ENCODE results near the gene CCDC112.
"Not testable (repeated sequence)": the region's sequence is repeated elsewhere in the genome, so short reads cannot be mapped to it uniquely, and the experiment has no call there.

Gene CCDC112

DNA sequence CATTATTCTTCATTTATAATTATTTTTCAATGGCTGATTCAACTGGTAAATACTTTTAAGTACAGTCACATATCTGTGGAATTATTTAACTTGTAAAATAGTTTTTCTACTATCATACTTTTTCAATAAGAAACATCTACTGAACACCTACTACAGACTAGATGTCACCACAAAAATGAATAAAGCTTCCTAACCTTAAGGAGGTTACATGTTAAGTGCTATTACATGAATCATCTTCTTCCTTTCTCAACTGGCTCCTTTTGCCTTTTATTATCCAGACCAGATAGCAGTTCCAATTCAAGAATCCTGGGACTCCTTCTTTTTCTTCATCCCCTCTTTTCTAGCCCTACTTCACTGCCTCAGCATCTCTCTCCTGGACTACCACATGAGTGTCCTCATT is 38.5 kb downstream of the CCDC112 start:
- no peak for DNase-seq

DNA sequence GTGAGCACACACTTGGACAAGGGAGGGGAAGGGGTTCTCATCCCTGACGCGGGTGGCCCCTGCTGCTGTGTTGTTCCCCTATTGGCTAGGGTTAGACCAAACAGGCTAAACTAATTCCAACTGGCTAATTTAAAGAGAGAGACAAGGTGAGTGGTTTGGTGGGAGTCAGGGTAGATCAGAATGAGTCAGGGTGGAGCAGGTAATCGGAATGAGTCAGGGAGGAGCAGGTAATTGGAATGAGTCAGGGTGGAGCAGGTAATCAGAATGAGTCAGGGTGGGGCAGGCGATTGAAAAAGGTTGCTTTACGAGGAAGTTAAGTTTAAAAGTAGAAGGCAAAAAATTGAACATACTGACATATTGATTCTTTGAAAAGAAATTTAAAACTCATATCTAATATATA is 47.1 kb downstream of the CCDC112 start:
- not testable (repeated sequence) for DNase-seq

DNA sequence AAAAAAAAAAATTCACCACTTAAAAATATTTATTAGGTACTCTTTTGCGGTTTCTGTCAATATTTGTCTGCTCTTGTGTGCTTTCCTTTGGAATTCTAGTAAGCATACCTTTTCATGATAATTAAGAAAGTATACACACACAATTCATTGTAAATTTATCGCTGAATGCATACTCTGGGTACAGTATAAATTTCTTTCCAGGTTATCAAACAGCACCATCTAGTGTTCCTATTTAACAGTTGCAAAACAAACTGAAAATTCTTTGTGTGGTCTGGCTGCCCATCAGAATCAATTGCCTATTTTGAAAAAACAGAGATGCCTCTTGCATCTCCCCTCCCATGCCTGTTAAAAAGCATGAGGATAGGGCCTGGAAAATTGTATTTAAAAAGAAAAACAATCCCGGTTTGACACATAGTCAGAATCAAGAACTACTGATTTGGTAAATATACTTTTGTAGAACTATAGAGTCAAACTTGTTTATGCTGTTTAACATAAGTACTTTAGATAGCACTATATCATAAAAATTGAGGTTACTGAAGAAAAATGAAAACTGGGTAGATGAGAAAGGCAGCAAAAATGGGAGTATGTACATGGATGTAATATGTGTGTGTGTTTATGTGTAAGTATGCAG is 50.0 kb downstream of the CCDC112 start:
- DNase-seq: peak; percentile 22 to 55

DNA sequence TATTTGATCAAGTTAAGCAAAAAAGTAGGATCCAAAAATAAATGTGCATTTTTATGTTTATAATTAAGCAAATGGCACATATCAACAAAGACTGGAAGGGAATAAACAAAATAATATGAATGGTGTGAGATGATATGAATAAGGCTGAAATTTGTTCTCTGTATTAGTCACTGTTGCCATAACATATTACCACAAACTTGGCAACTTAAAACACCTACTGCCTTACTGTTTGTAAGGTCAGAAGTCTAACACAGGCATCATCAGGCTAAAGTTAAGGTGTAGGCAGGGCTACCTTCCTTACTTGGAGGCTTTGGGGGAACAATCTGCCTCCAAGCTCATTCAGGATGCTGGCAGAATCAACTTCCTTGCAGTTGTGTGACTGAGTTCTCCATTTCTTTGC is 53.0 kb downstream of the CCDC112 start:
- no peak for DNase-seq

DNA sequence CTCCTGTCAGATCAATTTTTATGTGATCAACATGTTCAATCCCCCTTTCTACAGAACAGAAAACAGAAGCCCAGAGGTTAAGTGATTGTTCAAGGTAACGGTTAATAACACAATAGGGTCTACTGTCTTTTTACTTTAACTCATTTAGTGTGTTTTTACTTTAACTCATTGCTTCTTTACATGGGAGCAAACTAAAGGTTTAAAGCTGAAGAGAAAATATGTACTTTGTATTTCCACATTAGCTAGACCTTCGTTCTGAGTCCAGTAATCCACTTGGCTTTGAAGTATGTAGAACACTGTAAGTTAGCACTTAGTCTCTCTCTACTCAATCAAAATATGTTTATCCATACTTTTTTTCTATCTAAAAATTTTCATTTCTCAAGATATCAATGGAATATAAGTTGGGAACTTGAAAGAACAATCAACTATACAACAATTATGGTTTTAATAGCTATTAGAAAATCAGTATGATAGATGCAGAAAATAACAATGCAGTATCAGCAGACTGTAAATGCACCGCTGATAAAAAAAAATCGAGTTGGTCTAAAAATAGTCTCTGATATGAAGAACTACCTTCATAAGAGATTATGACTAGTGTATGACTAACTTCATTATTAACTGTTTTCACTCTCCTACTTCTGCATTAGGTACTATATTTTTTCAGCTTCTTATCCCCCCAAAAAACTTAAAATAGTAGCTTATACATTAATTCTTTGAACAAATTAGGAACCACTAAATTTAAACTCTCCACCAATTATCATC is 54.4 kb downstream of the CCDC112 start:
- DNase-seq: no peak

DNA sequence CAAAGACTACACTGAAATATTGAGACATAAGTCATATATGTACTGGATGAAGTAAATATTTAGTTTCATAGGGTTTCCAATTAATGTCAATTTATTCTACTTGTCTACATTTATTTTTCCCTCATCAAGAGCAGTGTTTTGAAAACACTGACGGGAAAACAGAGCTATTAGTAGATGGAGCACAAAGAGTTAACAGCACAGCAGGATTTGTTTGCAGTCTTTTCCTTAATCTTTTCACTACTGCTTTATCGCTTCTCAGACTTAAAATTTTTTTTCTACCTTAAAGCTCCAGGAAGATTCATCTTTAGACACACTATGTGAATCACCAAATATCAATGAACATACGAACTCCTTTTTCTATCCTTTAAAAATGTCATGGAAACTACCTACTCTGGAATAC is 59.4 kb downstream of the CCDC112 start:
- no peak for DNase-seq

DNA sequence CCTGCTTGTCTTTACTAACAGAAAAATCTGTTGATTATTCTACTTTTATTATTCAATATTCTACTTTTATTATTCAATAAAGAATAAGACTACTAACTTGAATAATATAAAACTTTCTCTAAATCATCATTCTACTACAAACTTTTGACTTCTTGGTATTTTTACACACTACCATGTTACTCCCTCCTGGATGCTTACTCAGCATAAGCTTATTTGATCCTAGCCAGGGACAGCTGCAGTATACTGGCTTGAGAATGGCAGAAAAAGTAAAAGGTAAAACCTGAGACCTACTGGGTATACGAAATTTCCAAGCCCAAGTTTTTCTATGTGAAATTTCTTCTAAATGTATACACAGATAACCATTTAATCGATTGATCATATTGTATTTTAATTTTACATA is 59.9 kb downstream of the CCDC112 start:
- no peak for DNase-seq

DNA sequence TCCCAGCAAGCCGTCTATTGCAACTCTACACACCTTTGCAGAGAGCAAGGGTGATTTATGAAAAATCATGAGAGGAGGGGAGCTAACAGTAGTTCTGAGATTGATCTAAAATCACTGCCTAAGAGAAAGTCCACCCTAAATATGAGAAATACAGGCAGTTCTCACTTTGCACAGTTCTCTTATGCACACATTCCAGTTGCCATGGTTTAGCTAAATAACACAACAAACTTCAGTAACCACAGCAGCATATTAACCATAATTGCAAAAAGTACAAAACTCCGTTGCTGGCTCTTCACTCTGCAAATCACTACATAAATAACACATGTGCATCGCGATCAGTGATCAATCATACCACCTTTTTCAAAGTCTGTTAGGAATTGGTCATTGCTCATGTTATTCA is 64.9 kb downstream of the CCDC112 start:
- no peak for DNase-seq

DNA sequence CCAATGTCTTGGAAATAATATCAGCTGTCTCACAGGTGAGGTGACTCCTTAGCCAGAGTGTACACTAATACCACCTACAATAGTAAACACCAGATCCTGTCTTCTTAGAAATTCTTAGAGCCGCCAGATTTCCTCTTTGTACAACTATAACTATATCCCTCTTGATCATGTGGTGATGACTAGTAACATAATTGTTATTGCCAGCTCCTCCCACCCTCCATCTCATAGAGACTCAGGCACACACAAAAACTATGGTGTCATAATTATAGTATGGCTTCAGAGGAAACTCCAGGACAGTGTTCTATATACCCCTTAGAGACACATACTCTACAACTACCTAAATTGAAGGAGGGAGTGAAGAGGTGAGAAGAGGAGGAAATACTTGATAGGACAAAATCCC is 66.8 kb downstream of the CCDC112 start:
- DNase-seq: no peak

DNA sequence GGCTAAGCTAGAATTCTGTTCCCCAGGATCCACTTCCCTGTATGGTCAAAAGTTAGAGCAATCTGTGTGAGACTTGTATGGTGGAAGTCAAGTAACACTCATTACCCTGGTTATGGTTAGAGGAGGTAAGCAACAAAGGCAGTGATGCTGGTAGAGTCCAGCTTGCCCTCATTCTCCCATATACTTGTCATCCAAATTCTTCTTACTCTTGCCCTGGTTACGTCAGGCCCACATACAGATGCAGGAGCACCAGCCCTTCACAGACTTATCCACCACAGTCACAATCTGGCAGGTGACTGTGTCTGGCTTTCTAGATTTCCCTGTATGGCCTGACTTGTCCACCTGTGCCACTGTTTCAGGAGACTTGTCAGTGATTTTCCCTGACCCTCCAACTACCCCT is 69.2 kb downstream of the CCDC112 start:
- DNase-seq: no peak
